ENCODE results near the gene INSL4. TPM values are rescaled to one million over a fixed set of nuclear protein-coding genes. Genes with fewer than 3 reads are reported as not detected.

Gene INSL4
- polyA plus RNA-seq, 2 donors: not detected

GRCh38 chr9:5230554-5230953, 665 bp upstream of the INSL4 start:
- H3K9me3 ChIP-seq (ENCODE audit: control insufficient read depth in 2 of 2, insufficient read depth in 1 of 2, low read depth in 1 of 2, low read length in 1 of 2): no peaks in the 10 kb centered on the region
- no peak overlapping the region for H3K27ac ChIP-seq (ENCODE audit: low read depth in 2 of 2, low read length in 1 of 2)
- H3K4me1 ChIP-seq (ENCODE audit: control insufficient read depth in 2 of 2, insufficient read depth in 2 of 2, low read length in 1 of 2): no peaks in the 10 kb centered on the region
- peaks cover 0 to 2% of the 10 kb centered on the region in 2 donors for H3K27me3 ChIP-seq (ENCODE audit: control insufficient read depth in 1 of 2, insufficient read depth in 2 of 2, low read length in 2 of 2)
- H3K36me3 ChIP-seq (ENCODE audit: control insufficient read depth in 2 of 2, insufficient read depth in 2 of 2, low read length in 1 of 2): no peaks in the 10 kb centered on the region
- 58 to 62% methylated on average over 10 of the region's 10 CpGs for WGBS, 2 donors
- no peak overlapping the region for H3K4me3 ChIP-seq (ENCODE audit: low read depth in 1 of 2, low read length in 2 of 2)

- Histone ChIP-seq H3K27me3 (ENCODE audit: control insufficient read depth in 1 of 2, insufficient read depth in 2 of 2, low read length in 2 of 2) (no peaks in the 10 kb centered on the region), H3K27ac (ENCODE audit: low read depth in 2 of 2, low read length in 1 of 2) (no peak overlapping the region), H3K9me3 (ENCODE audit: control insufficient read depth in 2 of 2, insufficient read depth in 1 of 2, low read depth in 1 of 2, low read length in 1 of 2) (no peaks in the 10 kb centered on the region), H3K36me3 (ENCODE audit: control insufficient read depth in 2 of 2, insufficient read depth in 2 of 2, low read length in 1 of 2) (no peaks in the 10 kb centered on the region), H3K4me1 (ENCODE audit: control insufficient read depth in 2 of 2, insufficient read depth in 2 of 2, low read length in 1 of 2) (no peaks in the 10 kb centered on the region), H3K4me3 (ENCODE audit: low read depth in 1 of 2, low read length in 2 of 2) (no peak overlapping the region)
- 52 to 55% methylated on average over 5 of the region's 5 CpGs for WGBS, 2 donors
Observed at GRCh38 chr9:5263351-5264218, 32.4 kb downstream of the INSL4 start.

- Histone ChIP-seq H3K27me3 (ENCODE audit: control insufficient read depth in 1 of 2, insufficient read depth in 2 of 2, low read length in 2 of 2) (no peaks in the 10 kb centered on the region), H3K9me3 (ENCODE audit: control insufficient read depth in 2 of 2, insufficient read depth in 1 of 2, low read depth in 1 of 2, low read length in 1 of 2) (no peaks in the 10 kb centered on the region), H3K4me1 (ENCODE audit: control insufficient read depth in 2 of 2, insufficient read depth in 2 of 2, low read length in 1 of 2) (no peaks in the 10 kb centered on the region), H3K27ac (ENCODE audit: low read depth in 2 of 2, low read length in 1 of 2) (no peak overlapping the region), H3K36me3 (ENCODE audit: control insufficient read depth in 2 of 2, insufficient read depth in 2 of 2, low read length in 1 of 2) (no peaks in the 10 kb centered on the region), H3K4me3 (ENCODE audit: low read depth in 1 of 2, low read length in 2 of 2) (no peak overlapping the region)
Observed at GRCh38 chr9:5264219-5264595, 33.0 kb downstream of the INSL4 start.

GRCh38 chr9:5265939-5266338, 34.7 kb downstream of the INSL4 start:
- WGBS, 2 donors: 67 to 90% methylated on average over 1 of the region's 1 CpG
- H3K27me3 ChIP-seq (ENCODE audit: control insufficient read depth in 1 of 2, insufficient read depth in 2 of 2, low read length in 2 of 2): no peaks in the 10 kb centered on the region
- H3K4me1 ChIP-seq (ENCODE audit: control insufficient read depth in 2 of 2, insufficient read depth in 2 of 2, low read length in 1 of 2): no peaks in the 10 kb centered on the region
- no peaks in the 10 kb centered on the region for H3K36me3 ChIP-seq (ENCODE audit: control insufficient read depth in 2 of 2, insufficient read depth in 2 of 2, low read length in 1 of 2)
- no peak overlapping the region for H3K4me3 ChIP-seq (ENCODE audit: low read depth in 1 of 2, low read length in 2 of 2)
- H3K27ac ChIP-seq (ENCODE audit: low read depth in 2 of 2, low read length in 1 of 2): no peak overlapping the region
- H3K9me3 ChIP-seq (ENCODE audit: control insufficient read depth in 2 of 2, insufficient read depth in 1 of 2, low read depth in 1 of 2, low read length in 1 of 2): no peaks in the 10 kb centered on the region

GRCh38 chr9:5269249-5269715, 38.1 kb downstream of the INSL4 start:
- no peak overlapping the region for H3K4me3 ChIP-seq (ENCODE audit: low read depth in 1 of 2, low read length in 2 of 2)
- 52 to 58% methylated on average over 6 of the region's 6 CpGs for WGBS, 2 donors
- no peaks in the 10 kb centered on the region for H3K9me3 ChIP-seq (ENCODE audit: control insufficient read depth in 2 of 2, insufficient read depth in 1 of 2, low read depth in 1 of 2, low read length in 1 of 2)
- no peaks in the 10 kb centered on the region for H3K27me3 ChIP-seq (ENCODE audit: control insufficient read depth in 1 of 2, insufficient read depth in 2 of 2, low read length in 2 of 2)
- no peaks in the 10 kb centered on the region for H3K4me1 ChIP-seq (ENCODE audit: control insufficient read depth in 2 of 2, insufficient read depth in 2 of 2, low read length in 1 of 2)
- H3K36me3 ChIP-seq (ENCODE audit: control insufficient read depth in 2 of 2, insufficient read depth in 2 of 2, low read length in 1 of 2): no peaks in the 10 kb centered on the region
- no peak overlapping the region for H3K27ac ChIP-seq (ENCODE audit: low read depth in 2 of 2, low read length in 1 of 2)

- H3K36me3 ChIP-seq (ENCODE audit: control insufficient read depth in 2 of 2, insufficient read depth in 2 of 2, low read length in 1 of 2): no peaks in the 10 kb centered on the region
- H3K27ac ChIP-seq (ENCODE audit: low read depth in 2 of 2, low read length in 1 of 2): no peak overlapping the region
- no peaks in the 10 kb centered on the region for H3K4me1 ChIP-seq (ENCODE audit: control insufficient read depth in 2 of 2, insufficient read depth in 2 of 2, low read length in 1 of 2)
- H3K9me3 ChIP-seq (ENCODE audit: control insufficient read depth in 2 of 2, insufficient read depth in 1 of 2, low read depth in 1 of 2, low read length in 1 of 2): no peaks in the 10 kb centered on the region
- H3K27me3 ChIP-seq (ENCODE audit: control insufficient read depth in 1 of 2, insufficient read depth in 2 of 2, low read length in 2 of 2): no peaks in the 10 kb centered on the region
- 89 to 97% methylated on average over 2 of the region's 2 CpGs for WGBS, 2 donors
- H3K4me3 ChIP-seq (ENCODE audit: low read depth in 1 of 2, low read length in 2 of 2): no peak overlapping the region
Observed at GRCh38 chr9:5274770-5275169, 43.6 kb downstream of the INSL4 start.

GRCh38 chr9:5278486-5278885, 47.3 kb downstream of the INSL4 start:
- H3K4me1 ChIP-seq (ENCODE audit: control insufficient read depth in 2 of 2, insufficient read depth in 2 of 2, low read length in 1 of 2): no peaks in the 10 kb centered on the region
- no peaks in the 10 kb centered on the region for H3K9me3 ChIP-seq (ENCODE audit: control insufficient read depth in 2 of 2, insufficient read depth in 1 of 2, low read depth in 1 of 2, low read length in 1 of 2)
- H3K36me3 ChIP-seq (ENCODE audit: control insufficient read depth in 2 of 2, insufficient read depth in 2 of 2, low read length in 1 of 2): no peaks in the 10 kb centered on the region
- no peak overlapping the region for H3K27ac ChIP-seq (ENCODE audit: low read depth in 2 of 2, low read length in 1 of 2)
- no peak overlapping the region for H3K4me3 ChIP-seq (ENCODE audit: low read depth in 1 of 2, low read length in 2 of 2)
- WGBS, 2 donors: 58 to 65% methylated on average over 2 of the region's 2 CpGs
- H3K27me3 ChIP-seq (ENCODE audit: control insufficient read depth in 1 of 2, insufficient read depth in 2 of 2, low read length in 2 of 2): no peaks in the 10 kb centered on the region

Other genes with a start within 250 kb of the INSL4 start
- 1 to 10 TPM; 3.9 to 6.0 TPM for gene JAK2, start 246.1 kb upstream of the INSL4 start, polyA plus RNA-seq
- gene INSL6, start 45.8 kb upstream of the INSL4 start, polyA plus RNA-seq: not detected
- under 1 TPM; 0.08 to 0.35 TPM for gene RLN2, start 73.3 kb downstream of the INSL4 start, polyA plus RNA-seq
- under 1 TPM; 0.21 to 0.33 TPM for gene RLN1, start 108.5 kb downstream of the INSL4 start, polyA plus RNA-seq
- 10 to 100 TPM in 1 of 2 donors, 1 to 10 TPM in 1; 6.7 to 19.7 TPM for gene PLGRKT, start 206.5 kb downstream of the INSL4 start, polyA plus RNA-seq
- under 1 TPM; 0.62 to 0.98 TPM for gene CD274, start 219.1 kb downstream of the INSL4 start, polyA plus RNA-seq

Measured in esophagus (tissue), 2 donors.